Measurements from ENCODE around the gene MYCBP2. TPM values are rescaled to one million over a fixed set of nuclear protein-coding genes. Genes with fewer than 3 reads are reported as not detected.
"Not testable (repeated sequence)": the region's sequence is repeated elsewhere in the genome, so short reads cannot be mapped to it uniquely, and the experiment has no call there.

The MYCBP2 gene
- total RNA-seq, 1 donor from 2014 or later: 91.6 TPM

DNA sequence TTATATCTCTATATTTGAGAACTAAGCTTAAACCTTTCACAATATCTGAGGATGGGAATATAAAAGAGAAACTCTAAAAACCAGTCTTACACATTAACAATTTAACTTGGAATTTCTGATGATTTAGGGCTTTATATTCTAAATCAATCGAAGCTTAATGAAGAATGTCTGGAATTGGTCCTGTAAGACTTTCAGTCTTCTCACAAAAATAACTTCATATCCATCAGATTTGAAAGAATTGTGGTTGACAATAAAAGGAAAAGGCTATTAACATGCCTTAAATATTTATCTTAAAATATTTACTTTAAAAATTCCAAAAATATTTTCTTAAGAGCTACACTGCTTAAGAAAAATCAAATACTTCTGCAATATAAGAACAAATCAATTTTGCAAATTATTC lies 27.3 kb downstream of the MYCBP2 start:
- peaks cover 9% of the 10 kb centered on the region for H3K36me3 ChIP-seq
- TF ChIP-seq, protein P1, sequence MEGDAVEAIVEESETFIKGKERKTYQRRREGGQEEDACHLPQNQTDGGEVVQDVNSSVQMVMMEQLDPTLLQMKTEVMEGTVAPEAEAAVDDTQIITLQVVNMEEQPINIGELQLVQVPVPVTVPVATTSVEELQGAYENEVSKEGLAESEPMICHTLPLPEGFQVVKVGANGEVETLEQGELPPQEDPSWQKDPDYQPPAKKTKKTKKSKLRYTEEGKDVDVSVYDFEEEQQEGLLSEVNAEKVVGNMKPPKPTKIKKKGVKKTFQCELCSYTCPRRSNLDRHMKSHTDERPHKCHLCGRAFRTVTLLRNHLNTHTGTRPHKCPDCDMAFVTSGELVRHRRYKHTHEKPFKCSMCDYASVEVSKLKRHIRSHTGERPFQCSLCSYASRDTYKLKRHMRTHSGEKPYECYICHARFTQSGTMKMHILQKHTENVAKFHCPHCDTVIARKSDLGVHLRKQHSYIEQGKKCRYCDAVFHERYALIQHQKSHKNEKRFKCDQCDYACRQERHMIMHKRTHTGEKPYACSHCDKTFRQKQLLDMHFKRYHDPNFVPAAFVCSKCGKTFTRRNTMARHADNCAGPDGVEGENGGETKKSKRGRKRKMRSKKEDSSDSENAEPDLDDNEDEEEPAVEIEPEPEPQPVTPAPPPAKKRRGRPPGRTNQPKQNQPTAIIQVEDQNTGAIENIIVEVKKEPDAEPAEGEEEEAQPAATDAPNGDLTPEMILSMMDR (IDR thresholded peaks at IDR 0.05): no peak
- DNase-seq (no peak), ATAC-seq (no peak)
- H3K9me3 ChIP-seq: no peaks in the 10 kb centered on the region
- peaks cover 44% of the 10 kb centered on the region for H3K4me1 ChIP-seq
- no peak overlapping the region for H3K27ac ChIP-seq
- intact Hi-C loops (cut with DNase I): no loop called here
- no peak overlapping the region for H3K4me3 ChIP-seq
- H3K27me3 ChIP-seq (ENCODE audit: low read depth): no peaks in the 10 kb centered on the region

DNA sequence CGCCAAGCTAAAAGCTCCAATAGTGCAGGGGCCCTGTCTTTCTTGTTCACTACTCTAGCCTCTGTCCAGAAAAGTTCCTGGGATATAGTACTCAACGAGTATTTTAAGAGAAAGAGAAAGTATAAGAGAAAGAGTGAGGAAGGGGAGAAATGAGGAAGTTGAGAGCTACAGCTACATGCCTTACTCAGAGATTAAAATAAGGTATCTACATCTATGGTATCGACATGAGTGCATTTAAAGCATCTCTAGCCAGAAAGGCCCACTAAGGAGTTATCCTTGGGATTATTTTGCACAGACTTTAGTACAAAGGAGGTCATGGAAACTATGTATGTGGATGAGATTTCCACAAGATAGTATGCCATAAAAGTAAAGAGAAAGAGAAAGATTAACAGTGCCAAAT lies 28.5 kb downstream of the MYCBP2 start:
- no peak for DNase-seq
- peak in 1 of 2 donors; percentile 17 for ATAC-seq
- no peak overlapping the region for H3K4me3 ChIP-seq
- TF ChIP-seq, protein P1 (IDR thresholded peaks at IDR 0.05): no peak
- intact Hi-C loops (cut with DNase I): no loop called here
- H3K36me3 ChIP-seq: peaks cover 12% of the 10 kb centered on the region
- H3K9me3 ChIP-seq: no peaks in the 10 kb centered on the region
- H3K27me3 ChIP-seq (ENCODE audit: low read depth): no peaks in the 10 kb centered on the region
- peaks cover 44% of the 10 kb centered on the region for H3K4me1 ChIP-seq
- peak overlapping the region; percentile 3 for H3K27ac ChIP-seq

DNA sequence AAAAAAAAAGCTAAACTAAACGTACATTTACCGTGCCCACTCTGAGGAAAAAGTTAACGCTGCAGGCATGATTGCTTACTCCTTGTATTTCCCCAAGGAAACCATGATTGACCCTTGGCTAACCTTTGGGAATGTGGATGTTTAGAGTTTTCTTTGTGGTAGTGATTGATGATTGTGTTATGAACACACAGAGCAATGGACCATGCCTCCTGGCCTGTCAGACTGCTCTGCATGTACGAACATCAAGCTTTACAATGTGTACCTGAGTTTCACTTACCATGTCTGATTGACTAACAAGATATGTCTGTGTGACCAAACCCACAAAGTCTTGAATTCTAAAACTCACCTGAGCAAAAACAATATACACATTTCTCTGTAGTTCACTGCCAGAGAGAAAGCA lies 35.1 kb downstream of the MYCBP2 start:
- Histone ChIP-seq H3K4me1 (no peaks in the 10 kb centered on the region), H3K4me3 (no peak overlapping the region), H3K36me3 (peaks cover 45% of the 10 kb centered on the region), H3K27me3 (ENCODE audit: low read depth) (no peaks in the 10 kb centered on the region), H3K9me3 (no peaks in the 10 kb centered on the region), H3K27ac (no peak overlapping the region)
- no peak for ATAC-seq
- TF ChIP-seq, protein P1 (IDR thresholded peaks at IDR 0.05): no peak
- no peak for DNase-seq
- intact Hi-C loops (cut with DNase I): no loop called here

DNA sequence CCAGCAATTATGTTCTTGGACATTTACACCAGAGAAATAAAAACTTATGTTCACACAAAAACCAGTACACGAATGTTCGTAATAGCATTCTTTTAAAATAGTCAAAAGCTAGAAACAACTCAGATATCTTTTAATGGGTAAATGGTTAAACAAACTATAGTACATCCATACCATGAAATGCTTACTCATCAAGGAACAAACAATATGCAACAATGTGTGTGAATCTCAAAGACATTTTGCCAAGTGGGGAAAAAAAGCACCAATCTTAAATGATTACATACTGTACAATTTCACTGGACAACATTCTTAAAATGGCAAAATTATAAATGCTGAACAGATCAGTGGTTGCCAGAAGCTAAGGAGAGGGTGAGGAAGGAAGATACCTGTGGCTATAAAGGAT lies 36.6 kb downstream of the MYCBP2 start:
- H3K4me3 ChIP-seq: no peak overlapping the region
- DNase-seq (no peak), ATAC-seq (no peak)
- H3K27me3 ChIP-seq (ENCODE audit: low read depth): no peaks in the 10 kb centered on the region
- TF ChIP-seq, protein P1 (IDR thresholded peaks at IDR 0.05): no peak
- peaks cover 52% of the 10 kb centered on the region for H3K36me3 ChIP-seq
- H3K9me3 ChIP-seq: no peaks in the 10 kb centered on the region
- no peak overlapping the region for H3K27ac ChIP-seq
- H3K4me1 ChIP-seq: no peaks in the 10 kb centered on the region
- intact Hi-C loops (cut with DNase I): no loop called here

DNA sequence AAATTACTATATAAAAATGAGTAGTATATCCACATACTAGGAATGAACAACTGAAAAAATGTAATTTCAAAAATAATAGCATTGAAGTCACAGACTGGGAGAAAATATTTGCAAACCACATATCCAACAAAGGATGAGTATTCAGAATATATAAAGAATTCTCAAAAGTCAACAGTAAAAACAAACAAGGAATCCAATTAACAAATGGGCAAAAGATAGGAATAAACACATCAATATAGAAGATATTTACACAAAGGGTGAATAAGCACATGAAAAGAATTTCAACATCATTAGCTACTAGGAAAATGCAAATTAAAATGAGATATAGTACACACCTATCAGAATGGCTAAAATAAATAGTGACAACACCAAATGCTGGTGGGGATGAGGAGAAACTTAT lies 37.0 kb downstream of the MYCBP2 start:
- no peaks in the 10 kb centered on the region for H3K9me3 ChIP-seq
- ATAC-seq (no peak), DNase-seq (no peak)
- no peaks in the 10 kb centered on the region for H3K27me3 ChIP-seq (ENCODE audit: low read depth)
- no peaks in the 10 kb centered on the region for H3K4me1 ChIP-seq
- TF ChIP-seq, protein P1 (IDR thresholded peaks at IDR 0.05): no peak
- no peak overlapping the region for H3K4me3 ChIP-seq
- intact Hi-C loops (cut with DNase I): no loop called here
- H3K27ac ChIP-seq: no peak overlapping the region
- peaks cover 47% of the 10 kb centered on the region for H3K36me3 ChIP-seq

DNA sequence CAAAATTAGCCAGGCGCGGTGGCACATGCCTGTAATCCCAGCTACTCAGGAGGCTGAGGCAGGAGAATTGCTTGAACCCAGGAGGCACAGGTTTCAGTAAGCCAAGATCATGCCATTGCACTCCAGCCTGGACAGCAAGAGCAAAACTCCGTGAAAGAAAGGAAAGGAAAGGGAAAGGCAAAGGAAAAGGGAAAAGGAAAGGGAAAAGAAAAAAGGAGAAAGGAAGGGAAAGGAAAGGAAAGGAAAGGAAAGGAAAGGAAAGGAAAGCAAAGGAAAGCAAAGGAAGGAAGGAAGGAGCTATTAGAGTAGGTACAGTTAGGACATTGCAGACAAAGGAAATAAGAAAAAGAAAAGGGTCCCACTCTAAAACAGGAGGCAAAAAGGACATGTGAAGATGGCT lies 41.3 kb downstream of the MYCBP2 start:
- DNase-seq; H3K4me1 ChIP-seq; H3K27ac ChIP-seq; H3K9me3 ChIP-seq; H3K27me3 ChIP-seq (ENCODE audit: low read depth); H3K4me3 ChIP-seq; ATAC-seq; intact Hi-C loops (cut with DNase I): not testable (repeated sequence)
- peaks cover 19% of the 10 kb centered on the region for H3K36me3 ChIP-seq
